OCI-LY7 (cell line): ENCODE results near the gene PRPF38B.

ENCODE experiments used
- CTCF ChIP-seq: fragments of 200-600 bp; sonication (generic); conservative IDR thresholded peaks from 2 replicates; pipeline ENCODE4 v1.5.1; 2014; ENCODE audit warnings: mild to moderate bottlenecking, antibody characterized with exemption, low read length, moderate library complexity, mixed read lengths
- EZH2phosphoT487 ChIP-seq: fragments of 200-600 bp; sonication (generic); IDR thresholded peaks from 2 replicates; pipeline ENCODE4 v1.6.1; 2018; ENCODE audit warnings: low read depth, borderline replicate concordance, mild to moderate bottlenecking, mixed run types, antibody characterized with exemption, low read length, moderate library complexity, mixed read lengths

GRCh38 chr1:108732398-108732797 is 40.3 kb downstream of the PRPF38B start:
- TF ChIP-seq CTCF (no peak), EZH2phosphoT487 (no peak)
